Naive thymus-derived CD8-positive, alpha-beta T cell (primary cell): ENCODE measurements around the gene PLEKHH3. TPM values are rescaled to one million over a fixed set of nuclear protein-coding genes. Genes with fewer than 3 reads are reported as not detected.
"Not testable (repeated sequence)": the region's sequence is repeated elsewhere in the genome, so short reads cannot be mapped to it uniquely, and the experiment has no call there.

ENCODE experiments used
- ATAC-seq, 2 donors: fragments of 150-1000 bp; cut with Tn5 transposase in 1 of 2; sonication (Bioruptor Pico), chemical (Tn5 transposase) in 1 of 2; 1 replicate in 1 of 2; 2 replicates in 1 of 2; pipeline ENCODE4 v1.10.0; 2021; ENCODE audit warnings: mild to moderate bottlenecking in 2 of 2, moderate library complexity in 2 of 2
- POLR2A ChIA-PET: fragments of 350-600 bp; sonication (Branson Sonifier 250); formaldehyde crosslinking; loops from one replicate; lab custom pipeline; 2021; ENCODE audit warnings: antibody characterized with exemption; lab: Charles Lee
- DNase-seq, 10 donors: peaks; one replicate each; pipeline versions ENCODE4 v3.0.0 to v3.0.0-alpha.2; 2020 to 2022
- H3K27ac Mint-ChIP-seq, 10 donors: one replicate each; pipeline ENCODE4 v1.8.0; 2020 to 2022; ENCODE audit warnings: mild to moderate bottlenecking in 10 of 10, mixed read lengths in 10 of 10, moderate library complexity in 4 of 10, inconsistent platforms in 1 of 10
- H3K27me3 Mint-ChIP-seq, 5 donors: one replicate each; pipeline ENCODE4 v1.8.0; 2021 to 2022; ENCODE audit warnings: mixed read lengths in 5 of 5
- H3K36me3 Mint-ChIP-seq, 3 donors: one replicate each; pipeline ENCODE4 v1.8.0; 2020 to 2022; ENCODE audit warnings: mixed read lengths in 3 of 3, mild to moderate bottlenecking in 2 of 3, inconsistent platforms in 1 of 3
- H3K4me1 Mint-ChIP-seq, 4 donors: one replicate each; pipeline ENCODE4 v1.8.0; 2021 to 2022; ENCODE audit warnings: mixed read lengths in 4 of 4
- H3K4me3 Mint-ChIP-seq, 10 donors: one replicate each; pipeline ENCODE4 v1.8.0; 2020 to 2022; ENCODE audit warnings: mild to moderate bottlenecking in 10 of 10, mixed read lengths in 10 of 10, moderate library complexity in 6 of 10, inconsistent platforms in 1 of 10
- H3K9me3 Mint-ChIP-seq, 9 donors: one replicate each; pipeline ENCODE4 v1.8.0; 2020 to 2022; ENCODE audit warnings: mixed read lengths in 9 of 9, mild to moderate bottlenecking in 3 of 9, inconsistent platforms in 1 of 9, moderate library complexity in 1 of 9
- polyA plus RNA-seq, 3 donors: library from polyadenylated mRNA; unstranded; fragments of 300-500 nt; fragmentation: Illumina TruSeq; gene quantifications; one replicate each; pipeline ENCODE4 v1.2.3, GENCODE V29; 2021
- total RNA-seq, 8 experiments: library from RNA in 2 of 8; stranded (reverse) in 2 of 8; gene quantifications; one replicate each; pipeline ENCODE4 v1.2.3 and lab custom pipeline; 2021 to 2026

PLEKHH3 gene
- total and polyA plus RNA-seq, 5 experiments from 2014 or later: not detected

DNA sequence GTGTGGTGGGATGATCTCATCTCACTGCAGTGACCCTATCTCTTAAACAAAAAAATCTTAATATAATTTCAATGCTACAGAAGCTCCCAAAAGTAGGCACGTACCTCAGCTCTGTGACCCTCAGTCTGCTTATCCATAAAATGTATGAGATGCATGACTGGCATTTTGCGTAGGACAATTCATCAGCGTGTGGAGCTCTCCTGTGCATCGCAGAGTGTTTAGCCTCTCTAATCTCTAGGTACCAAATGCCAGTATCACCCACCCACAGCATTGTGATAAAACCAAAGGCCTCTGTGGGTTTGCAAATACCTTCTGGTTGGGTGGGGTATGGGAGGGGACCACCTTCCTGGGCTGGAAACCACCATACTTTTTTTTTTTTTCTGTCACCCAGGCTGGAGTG lies 36.7 kb downstream of the PLEKHH3 start:
- H3K27ac Mint-ChIP-seq: no peak overlapping the region
- H3K36me3 Mint-ChIP-seq: no peaks in the 10 kb centered on the region
- peaks cover 0 to 6% (median 3%) of the 10 kb centered on the region in 4 donors for H3K4me1 Mint-ChIP-seq
- POLR2A ChIA-PET: interaction anchor here (0.6 kb wide), 1 partner anchor 12 kb away, joined by 3 read pairs; no protein-coding TSS in a partner anchor
- peaks cover 0 to 14% (median 8%) of the 10 kb centered on the region in 5 donors for H3K27me3 Mint-ChIP-seq
- DNase-seq (no peak), ATAC-seq (no peak)
- H3K4me3 Mint-ChIP-seq: peak overlapping the region in 1 of 10 donors; percentile 26
- no peaks in the 10 kb centered on the region for H3K9me3 Mint-ChIP-seq

- no peaks in the 10 kb centered on the region for H3K9me3 Mint-ChIP-seq
- ATAC-seq: no peak
- DNase-seq: no peak
- peak overlapping the region in 1 of 10 donors; percentile 18 for H3K27ac Mint-ChIP-seq
- no peaks in the 10 kb centered on the region for H3K36me3 Mint-ChIP-seq
- POLR2A ChIA-PET: interaction anchor here (0.6 kb wide), 1 partner anchor 11 kb away, joined by 3 read pairs; no protein-coding TSS in a partner anchor
- peak overlapping the region in 1 of 10 donors; percentile 22 for H3K4me3 Mint-ChIP-seq
- H3K27me3 Mint-ChIP-seq: peaks cover 0 to 14% (median 8%) of the 10 kb centered on the region in 5 donors
- peaks cover 0 to 6% (median 3%) of the 10 kb centered on the region in 4 donors for H3K4me1 Mint-ChIP-seq
Measured at GRCh38 chr17:42639525-42640113, 37.2 kb downstream of the PLEKHH3 start.

DNA sequence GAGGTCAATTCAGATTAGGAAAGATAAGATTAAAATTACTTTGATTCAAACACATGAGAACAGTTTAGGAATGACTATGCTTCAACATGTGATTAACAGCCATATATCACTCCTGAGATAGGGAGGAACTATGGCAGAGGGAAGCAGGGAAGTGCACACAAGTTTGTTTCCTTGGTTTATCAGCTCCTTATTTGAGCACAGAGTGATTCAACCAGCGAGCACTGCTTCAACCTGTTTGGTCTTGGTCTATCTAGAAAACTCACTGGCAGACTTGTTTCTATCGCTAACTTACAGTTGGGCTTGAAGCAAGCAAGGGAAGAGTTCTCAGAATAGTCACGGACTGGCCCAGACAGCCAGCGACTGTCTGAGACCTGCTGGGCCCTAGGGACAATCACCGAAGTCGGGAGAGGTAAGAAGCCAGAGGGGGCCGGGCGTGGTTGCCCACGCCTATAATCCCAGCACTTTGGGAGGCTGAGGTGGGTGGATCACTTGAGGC lies 43.8 kb downstream of the PLEKHH3 start:
- Mint-ChIP-seq H3K9me3 (no peaks in the 10 kb centered on the region), H3K4me3 (no peak overlapping the region), H3K4me1 (no peaks in the 10 kb centered on the region), H3K27me3 (no peaks in the 10 kb centered on the region), H3K27ac (no peak overlapping the region), H3K36me3 (no peaks in the 10 kb centered on the region)
- no peak for ATAC-seq
- POLR2A ChIA-PET: interaction anchor here (0.6 kb wide), 1 partner anchor 103 kb away, joined by 4 read pairs; no protein-coding TSS in a partner anchor
- no peak for DNase-seq

DNA sequence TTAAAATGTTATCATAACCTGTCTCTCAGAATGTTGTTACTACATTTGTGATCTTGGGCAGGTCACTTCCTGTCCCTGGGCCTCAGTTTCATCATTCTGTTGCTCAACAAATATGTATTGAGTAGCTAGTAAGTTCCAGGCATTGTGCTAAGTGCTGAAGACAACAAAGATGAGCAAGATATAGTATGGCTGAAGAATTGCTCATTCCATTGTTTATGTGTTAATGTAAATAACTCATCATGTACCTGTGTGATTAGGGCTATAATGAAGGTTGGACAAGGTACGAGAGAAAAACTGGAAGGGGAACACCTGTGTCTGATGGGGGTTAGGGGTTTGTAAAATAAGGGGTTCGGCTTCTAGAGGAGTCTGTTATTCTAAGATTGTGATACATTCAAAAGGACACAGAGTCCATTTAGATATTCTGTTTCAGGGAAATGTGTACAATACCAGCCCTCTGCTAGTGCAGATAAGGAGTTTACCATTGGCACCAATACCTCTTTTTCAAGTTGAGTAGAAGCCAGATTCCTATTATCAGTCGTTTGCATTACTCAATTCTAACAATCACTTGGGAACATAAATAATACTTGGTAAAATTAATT lies 47.3 kb downstream of the PLEKHH3 start:
- POLR2A ChIA-PET: no interaction called here
- H3K9me3 Mint-ChIP-seq: no peaks in the 10 kb centered on the region

DNA sequence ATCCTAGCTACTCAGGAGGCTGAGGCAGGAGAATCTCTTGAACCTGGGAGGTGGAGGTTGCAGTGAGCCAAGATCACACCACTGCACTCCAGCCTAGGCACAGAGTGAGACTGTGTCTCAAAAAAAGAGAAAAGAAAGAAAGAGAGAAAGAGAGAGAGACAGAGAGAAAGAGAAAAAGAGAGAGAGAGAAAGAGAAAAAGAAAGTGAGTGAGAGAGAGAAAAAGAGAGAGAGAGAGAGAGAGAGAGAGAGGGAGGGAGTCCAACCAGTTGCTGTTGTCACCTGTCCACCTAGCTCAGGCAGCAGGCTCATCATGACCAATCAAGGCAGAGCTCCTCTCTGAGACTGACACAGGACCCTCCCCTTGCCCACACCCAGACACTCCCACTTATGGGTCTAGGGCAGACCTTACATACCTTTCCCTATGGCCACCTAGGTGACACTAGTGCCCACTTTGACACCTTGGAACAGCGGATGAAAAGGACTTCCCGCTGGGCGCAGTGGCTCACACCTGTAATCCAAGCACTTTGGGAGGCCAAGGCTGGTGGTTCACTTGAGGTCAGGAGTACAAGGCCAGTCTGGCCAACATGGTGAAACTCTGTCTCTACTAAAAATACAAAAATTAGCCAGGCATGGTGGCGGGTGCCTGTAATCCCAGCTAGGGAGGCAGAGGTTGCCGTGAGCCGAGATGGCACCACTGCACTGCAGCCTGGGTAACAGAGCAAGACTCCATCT lies 49.6 kb downstream of the PLEKHH3 start:
- H3K36me3 Mint-ChIP-seq, H3K4me3 Mint-ChIP-seq, POLR2A ChIA-PET, DNase-seq, H3K9me3 Mint-ChIP-seq, H3K4me1 Mint-ChIP-seq, ATAC-seq, H3K27me3 Mint-ChIP-seq: not testable (repeated sequence)
- H3K27ac Mint-ChIP-seq: peak overlapping the region in 1 of 10 donors; percentile 82

More for the DNA sequence above, 47.3 kb downstream of the PLEKHH3 start:
- H3K27ac Mint-ChIP-seq: no peak overlapping the region
- no peak for DNase-seq
- no peaks in the 10 kb centered on the region for H3K36me3 Mint-ChIP-seq
- H3K27me3 Mint-ChIP-seq: no peaks in the 10 kb centered on the region
- no peak overlapping the region for H3K4me3 Mint-ChIP-seq
- no peaks in the 10 kb centered on the region for H3K4me1 Mint-ChIP-seq
- no peak for ATAC-seq

GRCh38 chr17:42623732-42624596 lies 52.8 kb downstream of the PLEKHH3 start:
- DNase-seq: no peak
- Mint-ChIP-seq H3K4me1 (peaks cover 0 to 2% (median 0%) of the 10 kb centered on the region in 4 donors), H3K27me3 (no peaks in the 10 kb centered on the region), H3K4me3 (no peak overlapping the region), H3K36me3 (no peaks in the 10 kb centered on the region), H3K27ac (no peak overlapping the region), H3K9me3 (no peaks in the 10 kb centered on the region)
- POLR2A ChIA-PET: interaction anchor here (0.6 to 0.7 kb wide), 2 partner anchors 464 to 1712 kb away, joined by 4 to 5 read pairs; no protein-coding TSS in a partner anchor
- ATAC-seq: no peak

DNA sequence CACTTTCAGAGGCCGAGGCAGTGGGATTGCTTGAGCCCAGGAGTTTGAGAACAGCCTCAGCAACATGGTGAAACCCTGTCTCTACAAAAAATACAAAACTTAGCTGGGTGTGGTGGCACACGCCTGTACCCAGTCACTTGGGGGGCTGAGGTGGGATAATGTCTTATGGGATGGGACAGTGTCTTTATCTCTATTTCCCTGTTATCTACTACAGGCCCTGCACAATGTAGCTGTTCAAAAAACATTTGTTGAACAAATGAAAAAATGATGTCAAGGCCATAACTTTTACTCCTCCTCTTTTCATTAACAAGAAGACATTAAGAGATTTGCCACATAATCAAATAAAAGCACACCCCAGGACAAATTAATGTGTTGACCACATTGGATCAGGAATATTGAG lies 53.5 kb downstream of the PLEKHH3 start:
- DNase-seq: no peak
- no peaks in the 10 kb centered on the region for H3K9me3 Mint-ChIP-seq
- POLR2A ChIA-PET: interaction anchor here (0.6 kb wide), 1 partner anchor 1713 kb away, joined by 4 read pairs; no protein-coding TSS in a partner anchor
- no peak for ATAC-seq
- no peak overlapping the region for H3K4me3 Mint-ChIP-seq
- no peaks in the 10 kb centered on the region for H3K36me3 Mint-ChIP-seq
- H3K27ac Mint-ChIP-seq: no peak overlapping the region
- peaks cover 0 to 8% (median under 1%) of the 10 kb centered on the region in 4 donors for H3K4me1 Mint-ChIP-seq
- H3K27me3 Mint-ChIP-seq: no peaks in the 10 kb centered on the region

GRCh38 chr17:42621987-42622386 lies 54.8 kb downstream of the PLEKHH3 start:
- H3K9me3 Mint-ChIP-seq, POLR2A ChIA-PET, H3K27me3 Mint-ChIP-seq, H3K4me3 Mint-ChIP-seq, H3K4me1 Mint-ChIP-seq, DNase-seq, H3K36me3 Mint-ChIP-seq, ATAC-seq: not testable (repeated sequence)
- H3K27ac Mint-ChIP-seq: peak overlapping the region in 1 of 10 donors; percentile 13

DNA sequence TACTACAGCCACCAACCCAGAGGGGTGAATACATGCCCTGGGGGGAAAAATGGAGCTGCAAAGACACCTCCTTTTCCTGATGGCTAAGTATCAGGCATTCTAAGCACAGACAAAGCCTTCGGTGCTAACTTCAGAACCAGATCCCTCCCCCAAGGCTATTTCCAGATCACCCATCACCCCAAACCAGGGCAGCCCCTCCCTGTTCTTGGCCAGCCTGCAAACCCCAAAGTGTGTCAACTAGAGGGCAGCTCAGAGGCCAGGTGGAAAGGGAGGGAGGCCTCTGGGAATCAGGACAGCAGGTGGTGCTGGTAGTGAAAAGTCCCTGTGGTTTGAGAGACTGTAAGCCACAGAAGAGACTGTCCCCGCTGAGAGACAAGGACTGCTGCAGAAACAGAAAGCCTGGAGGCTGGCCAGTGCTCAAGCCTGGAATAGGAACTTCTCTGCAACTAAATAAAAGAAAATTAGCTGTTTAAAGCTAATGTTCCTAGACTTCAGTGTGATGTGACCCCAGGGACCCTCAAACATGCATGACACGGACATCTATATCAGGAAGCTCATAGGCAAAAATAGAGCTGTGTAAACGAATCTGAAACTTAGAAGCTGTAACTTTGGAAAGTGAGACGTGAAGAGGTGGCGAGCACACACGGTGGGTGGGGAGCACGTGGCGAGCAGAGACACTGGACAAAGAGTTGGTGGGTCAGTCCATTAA lies 58.2 kb downstream of the PLEKHH3 start:
- DNase-seq (no peak), ATAC-seq (no peak)
- Mint-ChIP-seq H3K27me3 (no peaks in the 10 kb centered on the region), H3K9me3 (no peaks in the 10 kb centered on the region), H3K4me3 (no peak overlapping the region), H3K4me1 (peaks cover 0 to 8% (median under 1%) of the 10 kb centered on the region in 4 donors), H3K36me3 (peaks cover 0 to 22% (median 13%) of the 10 kb centered on the region in 3 donors), H3K27ac (peak overlapping the region in 1 of 10 donors; percentile 17)
- POLR2A ChIA-PET: no interaction called here

GRCh38 chr17:42617956-42618431 lies 58.8 kb downstream of the PLEKHH3 start:
- ATAC-seq (no peak), DNase-seq (no peak)
- Mint-ChIP-seq H3K36me3 (peaks cover 0 to 27% (median 15%) of the 10 kb centered on the region in 3 donors), H3K27me3 (no peaks in the 10 kb centered on the region), H3K27ac (no peak overlapping the region), H3K4me3 (no peak overlapping the region), H3K4me1 (peaks cover 0 to 8% (median under 1%) of the 10 kb centered on the region in 4 donors), H3K9me3 (no peaks in the 10 kb centered on the region)
- POLR2A ChIA-PET: interaction anchor here (0.5 kb wide), 1 partner anchor 87 kb away, joined by 3 read pairs; no protein-coding TSS in a partner anchor
